ENCODE measurements around the gene PRR23B.

PRR23B gene

DNA sequence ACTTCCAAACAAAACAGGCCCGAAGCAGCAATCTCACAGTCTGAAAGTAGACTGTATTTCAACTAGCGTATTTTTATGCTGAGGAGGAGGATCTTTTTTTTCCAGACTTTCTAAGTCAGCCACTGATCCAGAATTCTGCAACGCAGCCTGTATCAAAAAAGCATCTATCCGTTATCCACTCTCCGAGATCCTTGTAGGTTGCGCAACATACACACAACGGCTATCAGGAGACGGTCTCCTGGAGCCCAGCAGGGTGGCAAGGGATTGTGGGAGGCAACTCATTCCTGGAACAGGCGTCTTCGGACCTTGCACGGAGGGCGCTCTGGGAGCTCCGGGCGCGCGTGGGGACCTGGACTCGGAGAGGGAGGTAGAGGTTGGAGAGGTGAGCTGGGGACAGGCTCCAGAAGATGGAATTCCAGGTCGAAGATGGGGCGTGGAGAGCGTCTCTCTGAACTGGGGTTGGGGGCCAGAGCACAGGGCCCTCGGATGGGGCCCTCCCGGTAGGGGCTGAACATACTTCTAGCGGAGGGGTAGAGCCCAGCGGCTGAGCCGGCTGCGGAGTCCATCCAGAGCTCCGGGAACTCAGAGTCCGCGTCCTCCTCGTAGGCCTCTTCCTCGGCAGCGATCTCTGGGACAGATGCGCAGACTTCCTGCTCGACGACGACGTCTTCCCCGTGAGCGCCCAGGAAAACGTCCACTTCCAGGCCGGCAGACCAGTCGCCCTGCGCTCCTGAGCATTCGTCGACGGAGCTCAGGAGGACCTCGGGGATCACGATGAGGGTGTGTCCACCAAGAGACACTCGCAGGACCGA is 23.0 kb upstream of the PRR23B start:
- TF ChIP-seq TAF1 (IDR thresholded peaks at IDR 0.05; ENCODE audit: borderline replicate concordance, insufficient read depth, low read length): no peak
- TF ChIP-seq, protein P1, sequence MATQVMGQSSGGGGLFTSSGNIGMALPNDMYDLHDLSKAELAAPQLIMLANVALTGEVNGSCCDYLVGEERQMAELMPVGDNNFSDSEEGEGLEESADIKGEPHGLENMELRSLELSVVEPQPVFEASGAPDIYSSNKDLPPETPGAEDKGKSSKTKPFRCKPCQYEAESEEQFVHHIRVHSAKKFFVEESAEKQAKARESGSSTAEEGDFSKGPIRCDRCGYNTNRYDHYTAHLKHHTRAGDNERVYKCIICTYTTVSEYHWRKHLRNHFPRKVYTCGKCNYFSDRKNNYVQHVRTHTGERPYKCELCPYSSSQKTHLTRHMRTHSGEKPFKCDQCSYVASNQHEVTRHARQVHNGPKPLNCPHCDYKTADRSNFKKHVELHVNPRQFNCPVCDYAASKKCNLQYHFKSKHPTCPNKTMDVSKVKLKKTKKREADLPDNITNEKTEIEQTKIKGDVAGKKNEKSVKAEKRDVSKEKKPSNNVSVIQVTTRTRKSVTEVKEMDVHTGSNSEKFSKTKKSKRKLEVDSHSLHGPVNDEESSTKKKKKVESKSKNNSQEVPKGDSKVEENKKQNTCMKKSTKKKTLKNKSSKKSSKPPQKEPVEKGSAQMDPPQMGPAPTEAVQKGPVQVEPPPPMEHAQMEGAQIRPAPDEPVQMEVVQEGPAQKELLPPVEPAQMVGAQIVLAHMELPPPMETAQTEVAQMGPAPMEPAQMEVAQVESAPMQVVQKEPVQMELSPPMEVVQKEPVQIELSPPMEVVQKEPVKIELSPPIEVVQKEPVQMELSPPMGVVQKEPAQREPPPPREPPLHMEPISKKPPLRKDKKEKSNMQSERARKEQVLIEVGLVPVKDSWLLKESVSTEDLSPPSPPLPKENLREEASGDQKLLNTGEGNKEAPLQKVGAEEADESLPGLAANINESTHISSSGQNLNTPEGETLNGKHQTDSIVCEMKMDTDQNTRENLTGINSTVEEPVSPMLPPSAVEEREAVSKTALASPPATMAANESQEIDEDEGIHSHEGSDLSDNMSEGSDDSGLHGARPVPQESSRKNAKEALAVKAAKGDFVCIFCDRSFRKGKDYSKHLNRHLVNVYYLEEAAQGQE (IDR thresholded peaks at IDR 0.05; ENCODE audit: insufficient read depth in 1 of 2, low read depth in 2 of 2, low read length in 2 of 2): no peak
- TF ChIP-seq POLR2AphosphoS5 (IDR thresholded peaks at IDR 0.05; ENCODE audit: low read depth, low read length): no peak
- TF ChIP-seq FOXP2 (optimal IDR thresholded peaks at IDR 0.05; ENCODE audit: borderline replicate concordance, extremely low read depth, extremely low read length, insufficient read depth): no peak
- no peak for TF ChIP-seq SIN3A (IDR thresholded peaks at IDR 0.05; ENCODE audit: borderline replicate concordance, insufficient read depth, low read length)

DNA sequence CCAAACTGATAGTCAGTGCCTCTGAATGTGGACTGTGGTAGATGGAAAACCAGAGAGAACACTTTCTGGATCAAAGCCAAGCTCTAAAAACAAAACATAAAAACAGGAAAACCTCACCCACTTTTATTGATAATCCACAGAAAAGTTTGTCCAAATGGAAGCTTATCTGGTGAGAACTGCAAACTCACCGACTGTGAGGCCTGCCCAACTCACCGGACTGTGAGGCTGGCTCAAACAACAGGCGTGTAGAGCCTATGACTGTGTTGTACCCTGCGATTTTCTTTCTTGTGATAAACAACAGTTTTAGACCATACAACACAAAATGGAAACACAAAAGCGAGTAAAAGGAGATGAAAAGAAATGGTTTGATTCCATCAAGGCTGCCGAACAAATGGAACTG is 16.8 kb upstream of the PRR23B start:
- TF ChIP-seq, protein P1 (IDR thresholded peaks at IDR 0.05; ENCODE audit: insufficient read depth in 1 of 2, low read depth in 2 of 2, low read length in 2 of 2): no peak
- no peak for TF ChIP-seq SIN3A (IDR thresholded peaks at IDR 0.05; ENCODE audit: borderline replicate concordance, insufficient read depth, low read length)
- no peak for TF ChIP-seq TAF1 (IDR thresholded peaks at IDR 0.05; ENCODE audit: borderline replicate concordance, insufficient read depth, low read length)
- no peak for TF ChIP-seq FOXP2 (optimal IDR thresholded peaks at IDR 0.05; ENCODE audit: borderline replicate concordance, extremely low read depth, extremely low read length, insufficient read depth)

DNA sequence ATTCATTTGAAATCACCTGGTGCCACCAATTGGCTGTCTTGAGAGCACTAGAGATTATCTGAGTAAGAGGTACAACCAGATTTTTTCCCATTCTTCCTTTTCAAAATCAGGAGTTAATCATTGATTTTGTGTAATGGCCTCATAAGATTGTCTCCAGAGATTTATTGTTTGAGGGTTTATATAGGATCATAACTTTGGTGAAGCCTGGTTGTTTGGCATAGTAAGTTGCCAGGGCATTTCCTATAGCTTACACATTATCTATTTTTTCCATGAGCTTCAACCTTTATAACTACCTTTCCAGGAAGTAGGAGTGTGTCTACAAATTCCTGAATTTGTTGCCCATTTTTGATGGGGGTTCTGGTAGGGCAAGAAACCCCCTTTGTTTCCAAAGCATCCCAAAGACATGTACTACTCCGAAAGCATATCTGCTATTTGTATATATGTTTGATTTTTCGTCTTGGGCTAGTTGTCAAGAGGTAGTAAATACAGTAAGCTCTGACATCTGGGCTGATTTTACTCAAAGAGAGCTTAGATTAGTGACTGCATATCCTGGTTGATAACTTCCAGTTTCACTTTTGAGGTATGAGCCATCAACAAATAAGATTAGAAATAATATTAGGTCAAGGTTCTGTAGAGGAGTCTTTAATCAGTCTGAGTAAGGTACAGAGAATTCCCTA is 11.7 kb upstream of the PRR23B start:
- no peak for TF ChIP-seq FOXP2 (optimal IDR thresholded peaks at IDR 0.05; ENCODE audit: borderline replicate concordance, extremely low read depth, extremely low read length, insufficient read depth)
- TF ChIP-seq TAF1 (IDR thresholded peaks at IDR 0.05; ENCODE audit: borderline replicate concordance, insufficient read depth, low read length): no peak

DNA sequence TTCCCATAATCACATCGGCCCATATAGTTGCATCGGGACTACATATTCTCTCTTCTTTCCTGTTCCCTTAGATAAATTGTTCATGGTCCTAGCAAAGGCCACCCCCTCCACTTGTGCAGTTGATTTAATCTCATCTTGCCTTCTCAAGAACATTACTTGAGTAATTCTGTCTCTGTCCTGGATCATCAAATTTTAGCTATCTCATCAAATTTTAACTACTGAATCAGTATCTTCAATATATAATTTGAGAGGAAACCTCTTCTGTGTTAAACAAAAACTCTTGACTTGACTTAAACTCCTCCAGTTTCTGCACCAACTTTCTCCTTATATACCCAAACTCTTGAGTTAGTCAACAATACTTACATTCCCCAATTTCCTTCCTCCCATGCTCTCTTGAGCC is 4.2 kb upstream of the PRR23B start:
- TF ChIP-seq POLR2AphosphoS5 (IDR thresholded peaks at IDR 0.05; ENCODE audit: low read depth, low read length): no peak
- no peak for TF ChIP-seq FOXP2 (optimal IDR thresholded peaks at IDR 0.05; ENCODE audit: borderline replicate concordance, extremely low read depth, extremely low read length, insufficient read depth)
- no peak for TF ChIP-seq SIN3A (IDR thresholded peaks at IDR 0.05; ENCODE audit: borderline replicate concordance, insufficient read depth, low read length)
- TF ChIP-seq, protein P1 (IDR thresholded peaks at IDR 0.05; ENCODE audit: insufficient read depth in 1 of 2, low read depth in 2 of 2, low read length in 2 of 2): no peak
- no peak for TF ChIP-seq TAF1 (IDR thresholded peaks at IDR 0.05; ENCODE audit: borderline replicate concordance, insufficient read depth, low read length)

DNA sequence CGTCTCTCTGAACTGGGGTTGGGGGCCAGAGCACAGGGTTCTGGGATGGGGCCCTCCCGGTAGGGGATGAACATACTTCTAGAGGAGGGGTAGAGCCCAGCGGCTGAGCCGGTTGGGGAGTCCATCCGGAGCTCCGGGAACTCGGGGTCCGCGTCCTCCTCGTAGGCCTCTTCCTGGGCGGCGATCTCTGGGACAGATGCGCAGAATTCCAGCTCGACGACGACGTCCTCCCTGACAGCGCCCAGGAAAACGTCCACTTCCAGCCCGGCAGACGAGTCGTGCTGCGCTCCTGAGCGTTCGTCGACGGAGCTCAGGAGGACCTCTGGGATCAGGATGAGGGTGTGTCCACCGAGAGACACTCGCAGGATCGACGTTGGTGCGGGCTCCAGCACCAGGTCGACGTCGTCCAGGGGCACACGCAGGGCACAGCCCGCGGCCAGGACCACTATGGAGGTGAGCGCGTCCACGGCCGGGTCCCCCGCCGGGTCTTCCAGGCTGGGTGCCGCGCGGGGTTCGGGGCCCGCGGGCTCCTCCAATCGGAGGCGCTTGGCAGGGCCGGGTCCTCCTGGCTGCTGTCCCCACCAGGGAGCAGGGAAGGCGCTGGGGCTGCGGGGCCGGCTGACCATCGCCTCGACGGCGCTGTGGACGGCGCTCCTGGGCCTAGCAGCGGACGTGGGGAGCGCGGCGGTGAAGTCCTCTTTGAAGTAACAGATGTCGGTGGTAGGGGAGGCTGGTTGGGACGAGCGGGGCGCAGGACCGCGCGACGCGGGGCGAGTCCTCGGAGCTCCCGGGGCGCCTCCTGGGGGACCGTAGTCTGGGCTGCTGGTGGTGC is 474 bp downstream of the PRR23B start:
- no peak for TF ChIP-seq POLR2AphosphoS5 (IDR thresholded peaks at IDR 0.05; ENCODE audit: low read depth, low read length)
- no peak for TF ChIP-seq TAF1 (IDR thresholded peaks at IDR 0.05; ENCODE audit: borderline replicate concordance, insufficient read depth, low read length)
- TF ChIP-seq, protein P1 (IDR thresholded peaks at IDR 0.05; ENCODE audit: insufficient read depth in 1 of 2, low read depth in 2 of 2, low read length in 2 of 2): no peak
- no peak for TF ChIP-seq FOXP2 (optimal IDR thresholded peaks at IDR 0.05; ENCODE audit: borderline replicate concordance, extremely low read depth, extremely low read length, insufficient read depth)
- no peak for TF ChIP-seq SIN3A (IDR thresholded peaks at IDR 0.05; ENCODE audit: borderline replicate concordance, insufficient read depth, low read length)

Measured in PFSK-1 (cell line).